Erythroblast (primary cell): Measurements from ENCODE around the gene MINDY3.

Source experiments
- DNase-seq, 2 experiments: peaks; one replicate each; lab custom pipeline; 2025; lab: John Stamatoyannopoulos, UW
- GATA1 ChIP-seq: IDR thresholded peaks from 2 replicates; pipeline ENCODE4 v1.6.1; 2011; ENCODE audit warnings: low read depth, mild to moderate bottlenecking, control low read depth, low read length, moderate library complexity
- POLR2A ChIP-seq: IDR thresholded peaks from 2 replicates; pipeline ENCODE4 v1.6.1; 2011; ENCODE audit warnings: mild to moderate bottlenecking, low read length

MINDY3 gene

GRCh38 chr10:15808204-15808797 is 52.0 kb downstream of the MINDY3 start:
- DNase-seq, result no peak
- no peak for TF ChIP-seq POLR2A

DNA sequence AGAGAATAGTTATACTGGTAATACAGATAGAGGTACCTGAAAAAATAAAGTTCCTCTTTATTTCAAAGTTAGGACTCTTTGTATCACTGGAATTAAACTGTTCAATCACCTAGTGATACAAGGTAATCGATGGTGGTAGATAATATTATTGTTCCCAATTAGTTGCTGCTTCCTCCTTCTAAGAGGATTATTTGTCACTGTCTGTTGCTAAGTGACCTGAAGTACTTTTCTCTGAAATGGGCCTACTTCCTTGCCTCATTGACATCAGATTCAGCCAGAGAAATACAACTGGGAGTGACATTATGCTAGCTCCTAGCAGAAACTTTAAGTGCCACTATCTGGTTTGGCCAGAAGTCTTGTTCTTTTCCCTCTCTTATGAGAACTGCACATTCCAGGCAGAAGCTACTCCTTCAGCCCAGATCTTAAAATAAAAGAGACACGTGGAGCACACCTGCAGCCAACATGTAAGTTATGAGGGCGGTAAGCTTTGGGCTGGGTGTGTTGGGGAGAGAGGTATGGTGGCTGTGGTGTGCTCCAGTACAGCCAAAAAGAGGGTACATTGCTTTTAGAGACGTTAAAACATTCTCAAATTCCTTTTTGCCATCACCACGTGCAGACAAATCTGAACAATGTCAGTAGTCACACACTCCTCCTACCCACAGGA is 54.8 kb downstream of the MINDY3 start:
- TF ChIP-seq POLR2A, result no peak
- no peak for TF ChIP-seq GATA1
- no peak for DNase-seq

DNA sequence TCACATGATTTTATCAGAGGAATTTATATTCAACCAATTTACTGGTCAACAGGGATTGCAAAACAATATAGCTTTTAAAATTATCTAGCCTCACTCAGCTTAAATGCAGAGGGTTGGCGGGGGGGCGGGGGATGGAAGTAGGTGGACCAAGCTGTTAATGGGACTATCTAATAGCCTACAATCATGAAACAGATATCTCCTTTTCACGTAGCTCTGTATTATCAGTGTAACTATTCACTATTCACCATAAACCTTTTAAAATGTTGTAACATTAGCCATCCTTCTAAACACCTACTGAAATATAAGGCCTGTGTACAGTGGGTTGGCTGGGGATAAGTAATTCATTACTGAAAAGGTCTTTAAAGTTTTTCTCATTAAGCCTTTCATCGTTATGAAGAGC is 56.2 kb downstream of the MINDY3 start:
- TF ChIP-seq POLR2A (no peak), GATA1 (no peak)

GRCh38 chr10:15802375-15802949 is 57.8 kb downstream of the MINDY3 start:
- DNase-seq, result peak; percentile 35 to 85
- TF ChIP-seq POLR2A, result no peak

More for the DNA sequence above, 56.2 kb downstream of the MINDY3 start:
- no peak for DNase-seq

GRCh38 chr10:15801641-15802040 is 58.7 kb downstream of the MINDY3 start:
- no peak for TF ChIP-seq GATA1
- TF ChIP-seq POLR2A, result no peak
- no peak for DNase-seq

DNA sequence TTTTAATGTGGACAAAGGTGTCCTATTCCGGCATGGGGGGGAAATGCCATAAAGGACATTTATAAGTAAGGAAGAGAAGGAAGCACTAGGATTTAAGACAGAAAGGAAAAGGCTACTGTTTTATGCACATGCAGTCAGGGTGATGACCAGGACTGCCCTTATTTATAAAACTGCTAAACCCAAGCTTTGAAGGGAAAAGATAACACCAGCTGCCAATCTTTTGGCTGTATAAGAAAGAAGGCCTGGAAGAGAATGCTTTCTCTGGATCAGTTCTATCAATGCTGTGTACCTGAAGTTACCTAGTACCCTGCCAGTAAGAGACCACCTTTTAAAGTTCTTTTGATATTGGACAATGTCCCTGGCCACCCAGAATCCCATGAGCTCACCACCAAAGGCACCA is 59.2 kb downstream of the MINDY3 start:
- no peak for DNase-seq
- TF ChIP-seq POLR2A, result no peak
- TF ChIP-seq GATA1, result no peak

DNA sequence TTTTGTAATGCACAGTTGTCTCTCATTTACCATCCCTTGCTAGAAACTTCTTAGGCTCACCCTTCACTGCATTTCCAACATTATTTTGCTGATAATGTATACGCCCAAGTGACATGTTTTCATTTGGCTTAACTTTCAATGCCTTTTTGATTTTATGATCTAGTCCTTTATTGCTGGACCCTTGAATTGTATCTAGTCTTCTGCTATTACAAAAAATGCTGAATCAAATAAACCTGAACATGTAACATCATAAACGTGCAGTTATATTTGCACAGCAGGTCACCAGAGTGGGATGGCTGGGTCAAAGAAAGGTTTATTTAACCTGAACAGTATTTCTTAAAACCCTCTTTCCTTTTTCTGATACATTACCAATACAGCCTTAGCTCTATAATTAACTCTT is 63.0 kb downstream of the MINDY3 start:
- no peak for DNase-seq
- no peak for TF ChIP-seq GATA1
- TF ChIP-seq POLR2A, result no peak

DNA sequence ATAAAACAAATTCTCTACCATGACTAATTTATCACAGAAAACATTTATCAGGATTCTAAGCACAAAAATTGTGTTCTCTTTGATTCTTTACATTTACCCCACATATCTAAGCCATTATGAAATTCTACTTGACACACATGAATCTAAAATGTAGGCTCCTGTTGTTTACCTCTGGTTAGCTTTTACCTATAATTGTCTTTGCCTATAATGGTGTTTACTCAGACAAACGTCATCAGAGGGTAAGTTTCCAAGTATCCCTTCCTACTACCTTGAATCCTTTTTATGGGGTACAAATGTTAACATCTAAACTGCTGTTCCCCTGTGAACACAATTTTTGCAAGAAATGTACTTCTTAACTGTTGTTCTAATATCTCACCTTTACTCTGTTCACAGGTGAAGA is 63.5 kb downstream of the MINDY3 start:
- no peak for TF ChIP-seq GATA1
- TF ChIP-seq POLR2A, result no peak
- DNase-seq, result no peak

DNA sequence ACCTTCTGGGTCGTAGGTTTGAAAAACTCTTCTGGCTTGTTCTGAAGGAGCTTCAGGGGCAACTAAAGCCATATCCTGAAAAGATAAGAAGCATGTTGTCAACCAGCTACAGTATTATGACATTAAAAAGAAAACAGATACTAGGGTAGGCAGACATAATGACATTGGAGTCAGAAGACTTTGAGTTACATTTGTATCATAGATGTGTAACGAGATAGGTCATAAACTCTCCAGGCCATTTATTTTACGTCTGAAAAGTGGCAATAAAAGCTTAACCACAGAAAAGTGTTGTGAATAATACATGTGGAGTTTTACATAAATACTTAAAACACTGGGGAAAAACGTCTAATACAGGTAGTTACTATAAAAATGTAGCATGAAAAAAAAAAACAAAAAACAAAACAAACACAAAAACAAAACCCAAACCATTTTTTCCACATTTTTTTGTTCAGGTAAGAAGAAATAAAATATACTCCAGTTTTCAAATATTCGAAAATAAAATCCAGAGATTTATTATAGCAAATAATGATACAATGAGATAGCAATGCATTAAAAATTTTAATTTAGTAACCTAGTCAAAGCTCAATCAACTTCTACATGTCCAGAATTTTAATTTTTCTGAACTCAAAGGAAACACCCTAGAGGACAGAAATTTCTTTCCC is 64.1 kb downstream of the MINDY3 start:
- TF ChIP-seq POLR2A (no peak), GATA1 (no peak)
- no peak for DNase-seq

GRCh38 chr10:15795036-15795792 is 65.1 kb downstream of the MINDY3 start:
- DNase-seq, result no peak
- TF ChIP-seq GATA1, result no peak

- TF ChIP-seq GATA1 (no peak), POLR2A (no peak)
- DNase-seq, result no peak
These were observed 65.7 kb downstream of the MINDY3 start for GRCh38 chr10:15794569-15794968.

DNA sequence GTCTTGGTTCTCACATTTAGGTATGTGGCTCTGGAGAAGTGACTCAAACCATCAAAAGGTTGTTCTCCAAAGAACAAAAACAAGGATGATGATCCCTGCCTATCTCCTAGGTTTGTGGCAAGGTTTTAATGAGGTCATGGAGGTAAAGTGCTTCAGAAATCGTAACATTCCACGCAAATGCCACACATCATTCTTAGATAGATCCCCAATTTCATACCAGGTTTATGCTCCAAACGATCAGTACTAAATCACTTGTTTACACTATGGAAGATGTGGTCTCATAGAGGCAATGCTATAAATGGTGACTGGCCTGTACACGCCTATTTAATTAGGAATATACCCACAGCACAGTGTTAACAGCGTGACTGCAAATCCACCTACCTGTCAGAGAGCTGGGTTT is 66.6 kb downstream of the MINDY3 start:
- no peak for DNase-seq
- TF ChIP-seq POLR2A, result no peak
- no peak for TF ChIP-seq GATA1

GRCh38 chr10:15792777-15793176 is 67.5 kb downstream of the MINDY3 start:
- no peak for TF ChIP-seq GATA1
- no peak for DNase-seq
